HepG2 (cell line): ENCODE measurements around the gene DOC2A. TPM values are rescaled to one million over a fixed set of nuclear protein-coding genes. Genes with fewer than 3 reads are reported as not detected.

Experiments
- AKAP8 ChIP-seq: sonication (generic); formaldehyde crosslinking; IDR thresholded peaks from 2 replicates; pipeline ENCODE4 v1.5.1; 2020; ENCODE audit warnings: mild to moderate bottlenecking, missing genetic modification reagents
- BCL6 ChIP-seq: IDR thresholded peaks from 2 replicates; pipeline ENCODE4 v1.6.1; 2016; ENCODE audit warnings: missing genetic modification reagents, missing compliant biosample characterization
- HNRNPUL1 ChIP-seq: fragments of 200-400 bp; formaldehyde crosslinking; IDR thresholded peaks from 2 replicates; pipeline ENCODE4 v1.6.1; 2017; ENCODE audit warnings: low read depth, mild to moderate bottlenecking, low read length, moderate library complexity
- MEIS1 ChIP-seq: sonication (generic); formaldehyde crosslinking; IDR thresholded peaks from 2 replicates; pipeline ENCODE4 v1.9.0; 2021; ENCODE audit warnings: mild to moderate bottlenecking, missing genetic modification reagents, moderate library complexity, borderline replicate concordance
- SALL2 ChIP-seq: sonication (generic); formaldehyde crosslinking; IDR thresholded peaks from 2 replicates; pipeline ENCODE4 v1.8.1; 2023; ENCODE audit warnings: mild to moderate bottlenecking, missing genetic modification reagents, inconsistent platforms
- SIN3A ChIP-seq: IDR thresholded peaks from 2 replicates; pipeline ENCODE4 v1.6.1; 2011; ENCODE audit warnings: low read depth, mild to moderate bottlenecking, control low read depth, low read length, borderline replicate concordance
- TBL1XR1 ChIP-seq: fragments of 150-350 bp; IDR thresholded peaks from 2 replicates; pipeline ENCODE4 v1.6.1; 2014; ENCODE audit warnings: borderline replicate concordance, low read length; ENCODE audit not compliant: partially characterized antibody
- ZNF101 ChIP-seq: sonication (generic); formaldehyde crosslinking; IDR thresholded peaks from 2 replicates; pipeline ENCODE4 v1.4.0; 2020; ENCODE audit warnings: mild to moderate bottlenecking, low read depth, missing genetic modification reagents, borderline replicate concordance
- ZNF205 ChIP-seq: IDR thresholded peaks from 2 replicates; pipeline ENCODE4 v1.6.1; 2018; ENCODE audit warnings: missing biosample characterization, missing genetic modification reagents
- ZNF264 ChIP-seq: sonication (generic); formaldehyde crosslinking; IDR thresholded peaks from 2 replicates; pipeline ENCODE4 v1.4.0; 2020; ENCODE audit warnings: missing genetic modification reagents
- ZNF282 ChIP-seq: fragments of 450-650 bp; IDR thresholded peaks from 2 replicates; pipeline ENCODE4 v1.6.1; 2018; ENCODE audit not compliant: partially characterized antibody
- ZNF354B ChIP-seq: sonication (generic); formaldehyde crosslinking; IDR thresholded peaks from 2 replicates; pipeline ENCODE4 v1.8.0; 2022; ENCODE audit warnings: mild to moderate bottlenecking, missing genetic modification reagents
- polyA plus RNA-seq, 8 experiments: library from polyadenylated mRNA; depleted of rRNA in 3 of 8; stranded (reverse) in 7 of 8; unstranded in 1 of 8; fragments of >200 nt; fragmentation: Illumina TruSeq in 4 of 8; extraction: Trizol in 4 of 8; gene quantifications; 2 replicates each; pipeline versions ENCODE4 v1.2.1 to v1.2.3, GENCODE V29; 2011 to 2016; ENCODE audit warnings: low read depth in 4 of 8, missing spikeins in 1 of 8, mixed read lengths in 1 of 8; ENCODE audit not compliant: insufficient read depth in 1 of 8
- total RNA-seq, 5 experiments: library from RNA; depleted of rRNA; stranded (reverse); fragments of >200 nt; fragmentation: Illumina TruSeq; extraction: Trizol; gene quantifications; 2 replicates each; pipeline ENCODE4 v1.2.3, GENCODE V29; 2016; ENCODE audit warnings: low read depth in 1 of 5
- TF ChIP-seq, protein P1 (sequence below), 2 experiments: fragments of 450-650 bp in 1 of 2; sonication (generic) in 1 of 2; formaldehyde crosslinking in 1 of 2; IDR thresholded peaks; 2 replicates each; pipeline versions ENCODE4 v1.6.1 to v1.8.0; 2016 to 2022; ENCODE audit warnings: antibody characterized with exemption in 1 of 2, mild to moderate bottlenecking in 1 of 2, missing genetic modification reagents in 1 of 2
- TF ChIP-seq, protein P2 (sequence below): sonication (generic); formaldehyde crosslinking; IDR thresholded peaks from 2 replicates; pipeline ENCODE4 v1.5.0; 2020; ENCODE audit warnings: missing genetic modification reagents, mild to moderate bottlenecking, borderline replicate concordance
- TF ChIP-seq, protein P3 (sequence below): sonication (generic); formaldehyde crosslinking; IDR thresholded peaks from 2 replicates; pipeline ENCODE4 v1.9.0; 2022; ENCODE audit warnings: low read depth, missing genetic modification reagents

Gene DOC2A
- total and polyA plus RNA-seq, 2 of the 13 experiments (the other 11 are each of a cell fraction or from before 2014, with no cell fraction given): 0.15 to 0.55 TPM

DNA sequence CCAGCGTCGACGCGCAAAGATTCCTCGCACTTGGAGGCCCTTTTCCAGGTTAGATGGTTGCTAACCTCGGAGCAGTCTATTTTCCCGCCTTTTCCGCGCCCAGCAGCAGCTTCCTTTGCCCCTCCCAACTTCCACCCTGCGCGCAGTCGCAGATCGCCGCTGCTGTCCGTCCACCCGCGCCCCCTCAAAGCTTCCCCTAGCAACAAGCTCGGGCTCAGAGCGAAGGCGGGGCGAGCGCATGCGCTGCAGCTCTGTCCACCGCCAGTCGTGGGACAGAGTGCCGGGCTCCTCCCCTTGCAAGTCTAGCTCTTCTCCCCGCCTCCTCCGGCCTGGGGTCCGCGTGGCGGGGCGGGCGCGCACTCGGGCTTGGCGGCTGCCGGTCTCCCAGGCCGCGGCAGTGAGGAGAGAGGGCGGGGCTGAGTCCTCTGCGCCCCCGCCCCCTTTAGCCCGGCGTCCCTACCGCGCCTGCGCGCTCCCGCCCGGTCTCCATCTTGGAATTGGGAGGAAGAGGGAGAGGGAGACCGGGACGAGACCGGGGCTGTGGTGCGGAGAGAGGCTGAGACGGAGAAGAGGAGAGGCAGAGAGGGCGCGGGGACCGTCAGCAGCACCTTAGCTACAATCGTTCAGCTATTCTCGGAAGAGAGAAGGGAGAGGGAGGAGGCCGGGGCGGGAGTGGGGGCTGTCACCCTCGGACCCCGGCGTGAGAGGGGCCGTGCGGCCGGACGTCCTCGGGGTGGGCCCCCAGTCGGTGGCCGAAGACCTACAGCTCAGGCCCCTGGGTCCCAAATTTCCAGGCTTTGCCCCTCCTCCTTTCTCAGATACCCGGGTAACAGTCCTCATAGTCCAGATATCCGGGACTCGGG, 37.2 kb downstream of the DOC2A start, which contains the start of gene TAOK2 (continued):
- TF ChIP-seq, protein P1, sequence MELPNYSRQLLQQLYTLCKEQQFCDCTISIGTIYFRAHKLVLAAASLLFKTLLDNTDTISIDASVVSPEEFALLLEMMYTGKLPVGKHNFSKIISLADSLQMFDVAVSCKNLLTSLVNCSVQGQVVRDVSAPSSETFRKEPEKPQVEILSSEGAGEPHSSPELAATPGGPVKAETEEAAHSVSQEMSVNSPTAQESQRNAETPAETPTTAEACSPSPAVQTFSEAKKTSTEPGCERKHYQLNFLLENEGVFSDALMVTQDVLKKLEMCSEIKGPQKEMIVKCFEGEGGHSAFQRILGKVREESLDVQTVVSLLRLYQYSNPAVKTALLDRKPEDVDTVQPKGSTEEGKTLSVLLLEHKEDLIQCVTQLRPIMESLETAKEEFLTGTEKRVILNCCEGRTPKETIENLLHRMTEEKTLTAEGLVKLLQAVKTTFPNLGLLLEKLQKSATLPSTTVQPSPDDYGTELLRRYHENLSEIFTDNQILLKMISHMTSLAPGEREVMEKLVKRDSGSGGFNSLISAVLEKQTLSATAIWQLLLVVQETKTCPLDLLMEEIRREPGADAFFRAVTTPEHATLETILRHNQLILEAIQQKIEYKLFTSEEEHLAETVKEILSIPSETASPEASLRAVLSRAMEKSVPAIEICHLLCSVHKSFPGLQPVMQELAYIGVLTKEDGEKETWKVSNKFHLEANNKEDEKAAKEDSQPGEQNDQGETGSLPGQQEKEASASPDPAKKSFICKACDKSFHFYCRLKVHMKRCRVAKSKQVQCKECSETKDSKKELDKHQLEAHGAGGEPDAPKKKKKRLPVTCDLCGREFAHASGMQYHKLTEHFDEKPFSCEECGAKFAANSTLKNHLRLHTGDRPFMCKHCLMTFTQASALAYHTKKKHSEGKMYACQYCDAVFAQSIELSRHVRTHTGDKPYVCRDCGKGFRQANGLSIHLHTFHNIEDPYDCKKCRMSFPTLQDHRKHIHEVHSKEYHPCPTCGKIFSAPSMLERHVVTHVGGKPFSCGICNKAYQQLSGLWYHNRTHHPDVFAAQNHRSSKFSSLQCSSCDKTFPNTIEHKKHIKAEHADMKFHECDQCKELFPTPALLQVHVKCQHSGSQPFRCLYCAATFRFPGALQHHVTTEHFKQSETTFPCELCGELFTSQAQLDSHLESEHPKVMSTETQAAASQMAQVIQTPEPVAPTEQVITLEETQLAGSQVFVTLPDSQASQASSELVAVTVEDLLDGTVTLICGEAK (IDR thresholded peaks at IDR 0.05): no peak
- TF ChIP-seq, protein P1 (CRISPR knock-in tag; IDR thresholded peaks at IDR 0.05): peak; percentile 19; the same call in 1 of the 2 replicates
- peak; percentile 98 for TF ChIP-seq AKAP8 (CRISPR knock-in tag)
- TF ChIP-seq, protein P2, sequence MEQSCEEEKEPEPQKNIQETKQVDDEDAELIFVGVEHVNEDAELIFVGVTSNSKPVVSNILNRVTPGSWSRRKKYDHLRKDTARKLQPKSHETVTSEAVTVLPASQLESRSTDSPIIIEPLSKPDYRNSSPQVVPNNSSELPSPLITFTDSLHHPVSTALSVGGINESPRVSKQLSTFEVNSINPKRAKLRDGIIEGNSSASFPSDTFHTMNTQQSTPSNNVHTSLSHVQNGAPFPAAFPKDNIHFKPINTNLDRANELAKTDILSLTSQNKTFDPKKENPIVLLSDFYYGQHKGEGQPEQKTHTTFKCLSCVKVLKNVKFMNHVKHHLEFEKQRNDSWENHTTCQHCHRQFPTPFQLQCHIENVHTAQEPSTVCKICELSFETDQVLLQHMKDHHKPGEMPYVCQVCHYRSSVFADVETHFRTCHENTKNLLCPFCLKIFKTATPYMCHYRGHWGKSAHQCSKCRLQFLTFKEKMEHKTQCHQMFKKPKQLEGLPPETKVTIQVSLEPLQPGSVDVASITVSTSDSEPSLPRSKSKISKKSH (CRISPR knock-in tag): peak; percentile 80
- TF ChIP-seq, protein P3, sequence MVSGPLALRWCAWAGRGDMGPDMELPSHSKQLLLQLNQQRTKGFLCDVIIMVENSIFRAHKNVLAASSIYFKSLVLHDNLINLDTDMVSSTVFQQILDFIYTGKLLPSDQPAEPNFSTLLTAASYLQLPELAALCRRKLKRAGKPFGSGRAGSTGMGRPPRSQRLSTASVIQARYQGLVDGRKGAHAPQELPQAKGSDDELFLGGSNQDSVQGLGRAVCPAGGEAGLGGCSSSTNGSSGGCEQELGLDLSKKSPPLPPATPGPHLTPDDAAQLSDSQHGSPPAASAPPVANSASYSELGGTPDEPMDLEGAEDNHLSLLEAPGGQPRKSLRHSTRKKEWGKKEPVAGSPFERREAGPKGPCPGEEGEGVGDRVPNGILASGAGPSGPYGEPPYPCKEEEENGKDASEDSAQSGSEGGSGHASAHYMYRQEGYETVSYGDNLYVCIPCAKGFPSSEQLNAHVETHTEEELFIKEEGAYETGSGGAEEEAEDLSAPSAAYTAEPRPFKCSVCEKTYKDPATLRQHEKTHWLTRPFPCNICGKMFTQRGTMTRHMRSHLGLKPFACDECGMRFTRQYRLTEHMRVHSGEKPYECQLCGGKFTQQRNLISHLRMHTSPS: no peak
- peak; percentile 89; the same call in 1 of the 2 replicates for TF ChIP-seq SIN3A
- TF ChIP-seq TBL1XR1: no peak
- TF ChIP-seq ZNF282: no peak
- TF ChIP-seq BCL6 (CRISPR knock-in tag): peak; percentile 42
- TF ChIP-seq ZNF101: no peak
- no peak for TF ChIP-seq HNRNPUL1
- peak; percentile 99 for TF ChIP-seq MEIS1
- TF ChIP-seq ZNF205 (CRISPR knock-in tag): no peak; the same call in 1 of the 2 replicates
- TF ChIP-seq ZNF264: peak; percentile 92; the same call in 1 of the 2 replicates
- no peak for TF ChIP-seq ZNF354B (CRISPR knock-in tag)
- TF ChIP-seq SALL2 (CRISPR knock-in tag): peak; percentile 92
